GM18511 (cell line): ENCODE measurements around the gene PRIM2.
A peak's percentile ranks its signal among the peaks of the same experiment; 100 is the strongest.
"Not testable (repeated sequence)": the region's sequence is repeated elsewhere in the genome, so short reads cannot be mapped to it uniquely, and the experiment has no call there.

ENCODE experiments used
- ATAC-seq: cut with Tn5 transposase; IDR thresholded peaks from one replicate; pipeline ENCODE4 v1.9.1; 2021; ENCODE audit warnings: mild to moderate bottlenecking, moderate library complexity; ENCODE audit not compliant: unreplicated experiment

The PRIM2 gene

GRCh38 chr6:57444787-57445186 is 127.4 kb downstream of the PRIM2 start:
- not testable (repeated sequence) for ATAC-seq

GRCh38 chr6:57445379-57445778 is 127.9 kb downstream of the PRIM2 start:
- peak; percentile 55 for ATAC-seq

- ATAC-seq, result peak; percentile 82
Measured at GRCh38 chr6:57445790-57446468, 128.5 kb downstream of the PRIM2 start.

- ATAC-seq, result not testable (repeated sequence)
Measured at GRCh38 chr6:57449496-57450066, 132.2 kb downstream of the PRIM2 start.

GRCh38 chr6:57459781-57460180 is 142.4 kb downstream of the PRIM2 start:
- not testable (repeated sequence) for ATAC-seq

- ATAC-seq, result not testable (repeated sequence)
Measured at GRCh38 chr6:57461022-57461421, 143.6 kb downstream of the PRIM2 start.

GRCh38 chr6:57463809-57464208 is 146.4 kb downstream of the PRIM2 start:
- not testable (repeated sequence) for ATAC-seq

- ATAC-seq, result not testable (repeated sequence)
Measured at GRCh38 chr6:57465968-57466367, 148.5 kb downstream of the PRIM2 start.

- ATAC-seq, result no peak
Measured at GRCh38 chr6:57469072-57469471, 151.6 kb downstream of the PRIM2 start.

- ATAC-seq, result not testable (repeated sequence)
Measured at GRCh38 chr6:57470148-57470547, 152.7 kb downstream of the PRIM2 start.

- ATAC-seq, result not testable (repeated sequence)
Measured at GRCh38 chr6:57471314-57471864, 154.0 kb downstream of the PRIM2 start.

- ATAC-seq, result not testable (repeated sequence)
Measured at GRCh38 chr6:57472861-57473362, 155.5 kb downstream of the PRIM2 start.

GRCh38 chr6:57474862-57475475 is 157.5 kb downstream of the PRIM2 start:
- ATAC-seq, result not testable (repeated sequence)

- not testable (repeated sequence) for ATAC-seq
Measured at GRCh38 chr6:57475656-57476055, 158.2 kb downstream of the PRIM2 start.

- not testable (repeated sequence) for ATAC-seq
Measured at GRCh38 chr6:57480194-57480593, 162.8 kb downstream of the PRIM2 start.

- not testable (repeated sequence) for ATAC-seq
Measured at GRCh38 chr6:57481121-57481520, 163.7 kb downstream of the PRIM2 start.

GRCh38 chr6:57482471-57482870 is 165.0 kb downstream of the PRIM2 start:
- ATAC-seq, result not testable (repeated sequence)

- ATAC-seq, result not testable (repeated sequence)
Measured at GRCh38 chr6:57486494-57487081, 169.2 kb downstream of the PRIM2 start.

GRCh38 chr6:57488551-57488950 is 171.1 kb downstream of the PRIM2 start:
- ATAC-seq, result not testable (repeated sequence)

- not testable (repeated sequence) for ATAC-seq
Measured at GRCh38 chr6:57489887-57490286, 172.5 kb downstream of the PRIM2 start.

GRCh38 chr6:57491795-57492194 is 174.4 kb downstream of the PRIM2 start:
- not testable (repeated sequence) for ATAC-seq
